ENCODE results near the gene SLC14A1. TPM values are rescaled to one million over a fixed set of nuclear protein-coding genes. Genes with fewer than 3 reads are reported as not detected.

The SLC14A1 gene
- total RNA-seq, result 1.2 TPM
- long read RNA-seq, partial matches to known transcripts, result 0 of 3 reads
- long read RNA-seq, other reads (novel, unspliced or antisense), result 2 of 3 reads

DNA sequence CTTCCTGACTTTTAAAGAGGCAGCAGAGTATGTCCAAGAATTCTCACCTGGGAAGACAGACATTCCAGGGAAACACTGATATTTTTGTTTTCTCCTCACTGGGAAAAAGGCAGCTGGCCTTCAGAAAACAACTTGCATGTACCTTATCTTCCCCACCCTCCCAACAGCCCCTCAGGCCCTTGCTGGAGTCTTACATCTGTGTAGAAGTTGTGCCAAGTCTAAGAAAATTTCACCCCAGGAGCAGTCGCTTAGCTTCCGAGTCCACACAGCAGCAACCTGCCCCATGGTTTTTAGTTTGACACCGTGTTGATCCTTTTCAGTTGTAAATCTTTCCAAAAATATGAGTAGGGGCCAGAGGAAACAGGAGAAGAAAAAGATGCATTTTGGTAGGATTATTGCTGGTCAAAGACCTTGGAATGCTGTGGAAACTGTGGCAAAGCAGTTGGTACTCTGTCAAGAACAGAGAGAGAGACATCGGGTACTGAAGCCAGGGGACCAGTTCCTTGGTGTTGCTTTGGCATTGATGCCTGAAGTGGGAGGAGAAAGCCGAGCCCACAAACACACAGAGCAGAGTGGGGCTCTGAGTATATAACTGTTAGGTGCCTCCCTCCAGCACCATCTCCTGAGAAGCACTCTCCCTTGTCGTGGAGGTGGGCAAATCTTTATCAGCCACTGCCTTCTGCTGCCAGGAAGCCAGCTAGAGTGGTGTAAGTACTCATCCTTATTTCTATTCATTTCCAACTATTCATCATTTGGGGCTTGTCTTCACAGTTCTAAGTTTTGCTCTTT is at the start of gene SLC14A1:
SLC14A1 (plus strand) TSS at position 615 of the 789 bp plus-strand sequence. CDS start 6,140 bp downstream, outside the sequence.
- no peak for DNase-seq (ENCODE audit: low spot score)

- no peak for DNase-seq (ENCODE audit: low spot score)
These were observed 46.6 kb upstream of the SLC14A1 start for GRCh38 chr18:45677276-45677807.

DNA sequence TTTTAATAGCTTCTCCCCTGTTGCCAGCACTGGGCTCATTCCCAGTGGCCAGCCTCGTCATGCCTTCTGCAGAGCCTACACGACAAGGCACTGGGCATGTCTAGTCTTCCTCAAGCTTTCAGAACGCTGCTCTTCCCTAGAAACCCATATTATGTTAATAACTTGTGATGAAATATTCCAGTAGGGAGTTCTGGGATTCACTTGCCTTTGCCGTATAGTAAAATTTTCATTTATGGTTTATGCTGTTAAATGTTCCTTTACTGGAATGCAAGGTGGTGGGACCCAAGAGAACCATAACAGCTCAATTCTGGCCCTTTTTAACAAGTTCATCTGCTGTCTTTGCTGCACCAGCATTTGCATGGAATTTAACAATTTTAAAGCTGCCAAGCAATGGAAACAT is 45.5 kb upstream of the SLC14A1 start:
- no peak for DNase-seq (ENCODE audit: low spot score)

- DNase-seq (ENCODE audit: low spot score), result no peak
These were observed 45.1 kb upstream of the SLC14A1 start for GRCh38 chr18:45678850-45679249.

DNA sequence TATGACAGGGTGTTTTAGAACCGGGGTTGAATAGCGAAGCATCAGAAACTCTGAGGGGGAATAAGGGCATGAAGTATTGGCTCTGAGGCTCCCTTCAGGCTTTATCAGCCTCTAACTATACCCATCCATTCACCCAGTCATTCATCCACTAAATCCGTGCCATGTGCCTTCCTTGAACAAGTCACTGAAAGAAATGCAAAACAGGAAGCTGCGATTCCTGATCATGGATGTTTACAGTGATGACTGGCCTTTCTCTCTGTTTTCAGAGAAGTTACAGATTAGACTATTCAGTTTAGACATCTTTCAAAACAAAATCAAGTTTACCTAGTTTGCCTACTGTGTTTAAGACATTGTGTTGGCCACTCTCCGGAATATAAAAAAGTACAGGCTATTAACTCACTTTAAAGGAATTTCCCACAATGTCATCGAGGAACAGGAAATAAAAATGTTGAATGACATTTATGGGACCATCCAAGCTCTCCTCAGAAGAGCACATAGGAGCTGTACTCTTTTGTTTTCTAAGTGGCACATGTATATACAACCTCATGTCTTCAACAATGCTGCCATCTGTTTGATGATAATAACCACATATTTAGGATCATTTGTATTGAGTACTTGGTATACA is 43.8 kb upstream of the SLC14A1 start:
- no peak for DNase-seq (ENCODE audit: low spot score)

DNA sequence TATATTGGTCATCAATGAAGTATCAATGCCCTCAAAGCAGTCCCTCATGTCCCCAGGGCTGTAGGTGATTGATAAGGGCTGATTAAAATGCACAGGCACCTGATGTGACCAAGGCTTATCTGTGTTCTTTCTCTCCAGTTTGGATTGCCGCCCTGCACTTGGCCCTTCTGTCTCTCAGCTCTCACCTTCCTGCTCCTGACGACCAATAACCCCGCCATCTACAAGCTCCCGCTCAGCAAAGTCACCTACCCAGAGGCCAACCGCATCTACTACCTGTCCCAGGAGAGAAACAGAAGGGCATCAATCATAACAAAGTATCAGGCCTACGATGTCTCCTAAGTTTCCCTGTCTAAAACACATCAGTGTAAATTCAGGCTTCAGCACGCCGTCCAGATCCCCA is 41.8 kb upstream of the SLC14A1 start:
- DNase-seq (ENCODE audit: low spot score), result no peak

DNA sequence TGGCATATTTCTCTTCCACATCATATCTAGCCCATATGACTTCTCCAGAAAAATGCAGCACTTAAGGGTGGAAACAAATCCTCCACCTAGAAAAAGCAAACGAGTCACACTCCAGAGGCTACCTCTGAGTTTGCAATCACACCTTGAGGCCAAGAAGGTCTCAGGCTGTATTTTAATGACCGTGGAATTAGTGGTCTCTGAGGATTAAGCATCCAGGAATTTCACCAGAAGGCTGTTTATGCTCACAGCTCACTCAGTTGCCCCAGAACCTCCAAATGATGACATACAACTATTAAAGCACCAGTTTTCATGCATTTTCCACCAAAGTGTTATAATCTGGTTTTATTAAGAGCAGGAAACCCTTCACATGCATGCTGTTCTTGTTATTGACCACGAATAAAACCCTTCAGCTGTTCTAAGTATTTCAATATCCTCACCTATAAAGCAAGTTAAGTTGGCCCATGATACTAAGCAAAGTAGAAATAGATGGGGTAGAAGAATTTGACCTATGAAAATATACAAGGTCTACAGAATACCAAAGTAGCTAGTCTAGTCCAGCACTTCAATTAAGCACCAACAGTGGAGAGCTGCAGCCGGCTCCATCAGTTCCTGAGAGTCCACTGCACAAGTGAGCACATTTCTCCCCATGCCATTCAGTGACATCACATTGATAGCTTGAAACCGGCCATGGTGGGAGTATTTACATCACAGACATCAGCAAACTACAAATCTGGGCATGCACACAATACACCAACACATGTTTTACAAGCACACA is 39.5 kb upstream of the SLC14A1 start:
- DNase-seq (ENCODE audit: low spot score), result no peak

GRCh38 chr18:45686891-45687611 is 36.9 kb upstream of the SLC14A1 start:
- no peak for DNase-seq (ENCODE audit: low spot score)

- no peak for DNase-seq (ENCODE audit: low spot score)
These were observed 36.4 kb upstream of the SLC14A1 start for GRCh38 chr18:45687621-45688020.

DNA sequence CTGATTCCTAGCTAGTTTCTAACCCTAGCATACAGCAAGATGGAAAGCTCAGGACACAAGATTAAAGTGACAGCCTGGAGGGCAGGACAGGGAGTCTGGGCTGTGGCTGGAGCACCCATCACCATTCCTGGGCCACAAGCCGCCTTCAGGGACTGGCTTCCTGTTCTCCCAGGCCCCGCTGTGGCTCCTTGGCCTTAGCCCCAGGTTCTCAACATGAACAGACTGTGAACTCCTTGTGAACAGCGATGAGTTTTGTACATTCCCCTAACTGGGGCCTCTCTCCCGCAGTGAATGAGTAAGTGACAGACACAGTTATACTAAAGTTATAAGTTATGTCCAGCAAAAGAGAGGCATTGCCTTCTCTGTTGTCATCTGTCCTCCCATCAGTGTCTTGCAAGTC is 35.9 kb upstream of the SLC14A1 start:
- no peak for DNase-seq (ENCODE audit: low spot score)

DNA sequence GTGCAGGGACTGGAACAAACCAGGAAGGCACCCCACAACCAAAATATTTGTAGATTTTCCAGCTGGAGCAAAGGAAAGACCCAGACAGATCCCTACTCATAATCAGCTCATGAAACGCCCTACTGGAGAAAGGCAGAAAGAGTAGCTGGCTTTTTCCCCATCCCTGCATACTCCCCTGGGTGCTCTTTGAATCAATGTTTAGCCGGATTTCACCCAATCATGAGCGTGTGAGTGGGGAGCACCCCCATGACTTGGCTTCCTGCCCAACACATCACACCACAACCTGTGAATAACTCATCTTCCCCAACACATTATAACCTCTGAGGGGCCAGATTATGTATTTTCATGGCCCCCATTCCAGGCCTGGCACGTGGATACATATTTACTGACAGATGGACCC is 35.1 kb upstream of the SLC14A1 start:
- no peak for DNase-seq (ENCODE audit: low spot score)

- DNase-seq (ENCODE audit: low spot score), result no peak
These were observed 34.6 kb upstream of the SLC14A1 start for GRCh38 chr18:45689396-45689795.

DNA sequence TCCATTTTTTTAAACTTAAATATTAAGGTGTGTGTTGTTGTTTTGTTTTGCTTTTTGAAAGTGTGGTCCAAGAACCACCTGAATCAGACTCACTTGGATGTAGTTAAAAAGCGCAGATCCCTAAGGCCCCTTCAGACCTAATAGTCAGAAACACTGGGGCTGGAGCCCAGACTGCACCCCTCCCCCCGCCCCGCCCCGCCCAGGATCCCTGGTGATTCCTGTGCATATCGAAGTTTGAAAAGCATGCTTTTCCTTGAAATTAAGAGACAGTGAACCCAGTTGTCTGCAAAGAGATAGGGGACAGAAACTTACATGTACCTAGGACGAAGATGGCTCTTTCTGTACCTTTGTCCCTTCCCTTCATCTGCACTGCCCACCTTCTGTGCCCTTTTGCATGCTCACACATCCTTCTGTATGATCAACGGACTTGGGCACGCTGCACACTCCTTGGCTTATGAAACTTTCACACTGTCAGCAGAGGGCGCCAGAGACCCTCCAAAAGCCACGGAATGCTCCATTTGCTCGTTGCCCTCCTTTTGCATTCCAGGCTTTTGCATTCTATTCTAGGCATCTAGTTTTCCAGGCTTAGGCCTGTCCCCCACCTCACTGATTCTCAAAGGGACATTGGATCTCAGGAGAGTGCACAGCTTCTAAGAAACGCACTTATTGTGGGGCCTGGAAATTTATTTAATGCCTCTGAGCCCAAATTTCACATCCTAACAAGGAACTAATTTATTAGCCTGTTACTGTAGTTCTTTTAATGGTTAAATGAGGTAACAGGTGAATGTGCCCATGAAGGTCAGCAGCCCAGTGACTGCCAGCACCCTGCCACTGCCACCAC is 32.8 kb upstream of the SLC14A1 start:
- DNase-seq (ENCODE audit: low spot score), result no peak

DNA sequence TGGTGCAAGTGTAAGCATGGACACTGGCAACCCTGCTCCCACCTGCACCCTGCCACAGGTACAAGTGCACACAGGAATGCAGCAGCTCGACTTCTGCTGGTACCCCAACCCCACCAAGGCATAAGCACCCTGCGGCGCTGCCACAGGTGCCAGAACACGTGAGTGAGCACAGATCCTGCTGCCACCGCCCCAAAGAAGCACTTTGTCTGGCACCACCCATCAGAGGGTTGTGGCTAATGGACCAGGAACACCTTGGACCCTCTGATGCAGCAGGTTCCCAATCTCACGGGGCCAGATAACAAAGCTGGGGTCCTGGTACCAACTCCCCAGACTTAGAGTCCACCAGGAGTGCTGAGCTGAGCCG is 32.2 kb upstream of the SLC14A1 start:
- DNase-seq (ENCODE audit: low spot score), result no peak

- no peak for DNase-seq (ENCODE audit: low spot score)
These were observed 21.2 kb upstream of the SLC14A1 start for GRCh38 chr18:45702708-45703265.

DNA sequence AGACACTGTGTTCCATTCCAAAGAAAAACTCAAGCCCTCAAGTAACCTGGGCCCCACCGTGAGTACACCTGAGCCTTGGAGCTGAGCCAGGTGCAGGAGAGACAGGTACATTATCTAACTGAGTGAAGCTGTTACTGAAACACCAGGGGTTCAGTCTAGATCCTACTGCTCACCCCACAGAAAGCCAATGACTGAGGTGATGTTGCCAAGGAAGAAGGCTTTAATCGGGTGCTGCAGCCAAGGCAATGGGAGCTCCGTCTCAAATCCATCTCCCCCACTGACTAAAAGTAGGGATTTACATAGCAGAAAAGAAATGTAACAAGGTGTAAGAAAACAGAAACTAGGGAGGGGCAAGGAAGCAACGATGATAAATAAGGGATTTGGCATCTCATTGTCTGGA is 15.2 kb upstream of the SLC14A1 start:
- no peak for DNase-seq (ENCODE audit: low spot score)

- no peak for DNase-seq (ENCODE audit: low spot score)
These were observed 11.9 kb upstream of the SLC14A1 start for GRCh38 chr18:45712061-45712460.

DNA sequence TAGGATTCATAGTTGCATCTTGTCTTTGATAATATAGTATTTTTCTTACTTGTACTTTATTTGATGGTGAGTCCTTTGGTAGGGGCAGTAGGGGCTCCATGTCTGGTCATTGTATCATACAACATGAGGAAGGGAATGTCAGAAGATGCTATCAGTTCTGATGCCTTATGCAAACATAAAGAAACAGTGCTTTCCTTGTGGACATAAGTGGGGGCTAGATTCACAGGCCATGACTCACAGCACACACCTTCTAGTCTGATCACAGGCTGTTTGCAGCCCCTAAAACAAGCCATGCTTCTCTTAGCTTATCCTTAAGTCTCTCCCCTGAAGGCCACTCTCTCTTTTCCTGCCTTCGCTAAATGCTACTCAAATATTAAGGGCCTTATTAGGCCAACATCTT is 10.7 kb upstream of the SLC14A1 start:
- DNase-seq (ENCODE audit: low spot score), result no peak

DNA sequence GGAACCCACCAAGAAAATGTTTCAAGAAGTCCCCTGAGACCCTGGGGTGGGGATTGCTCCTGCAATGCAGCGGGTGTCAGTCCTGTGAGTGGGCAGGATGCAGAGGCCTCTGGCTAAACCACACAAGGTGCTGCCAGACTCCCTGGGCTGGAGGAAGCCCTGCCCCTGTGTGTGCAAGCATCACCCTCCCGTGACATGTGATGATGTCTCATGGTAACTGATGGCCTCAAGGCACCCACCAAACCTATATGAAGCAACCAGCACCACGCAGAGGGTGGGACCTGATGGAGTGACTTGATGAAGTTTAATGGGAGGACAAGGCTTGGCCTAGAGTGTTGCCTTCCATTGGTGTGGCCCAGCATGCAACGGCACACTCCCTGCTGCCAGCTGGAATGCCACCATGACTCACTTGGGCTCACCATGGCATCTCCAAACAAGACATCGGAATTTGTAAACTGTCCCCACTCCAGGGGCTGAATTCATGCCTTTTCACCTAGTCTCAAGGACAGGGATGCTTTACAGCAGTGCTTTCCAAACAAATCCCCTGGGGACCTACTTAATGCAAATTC is 8.7 kb upstream of the SLC14A1 start:
- DNase-seq (ENCODE audit: low spot score), result no peak

GRCh38 chr18:45719106-45719505 is 4.9 kb upstream of the SLC14A1 start:
- DNase-seq (ENCODE audit: low spot score), result no peak

Measured in mesenteric fat pad (tissue), 1 donor.